ENCODE data around the gene MLPH.

MLPH gene, protein sequence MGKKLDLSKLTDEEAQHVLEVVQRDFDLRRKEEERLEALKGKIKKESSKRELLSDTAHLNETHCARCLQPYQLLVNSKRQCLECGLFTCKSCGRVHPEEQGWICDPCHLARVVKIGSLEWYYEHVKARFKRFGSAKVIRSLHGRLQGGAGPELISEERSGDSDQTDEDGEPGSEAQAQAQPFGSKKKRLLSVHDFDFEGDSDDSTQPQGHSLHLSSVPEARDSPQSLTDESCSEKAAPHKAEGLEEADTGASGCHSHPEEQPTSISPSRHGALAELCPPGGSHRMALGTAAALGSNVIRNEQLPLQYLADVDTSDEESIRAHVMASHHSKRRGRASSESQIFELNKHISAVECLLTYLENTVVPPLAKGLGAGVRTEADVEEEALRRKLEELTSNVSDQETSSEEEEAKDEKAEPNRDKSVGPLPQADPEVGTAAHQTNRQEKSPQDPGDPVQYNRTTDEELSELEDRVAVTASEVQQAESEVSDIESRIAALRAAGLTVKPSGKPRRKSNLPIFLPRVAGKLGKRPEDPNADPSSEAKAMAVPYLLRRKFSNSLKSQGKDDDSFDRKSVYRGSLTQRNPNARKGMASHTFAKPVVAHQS

DNA sequence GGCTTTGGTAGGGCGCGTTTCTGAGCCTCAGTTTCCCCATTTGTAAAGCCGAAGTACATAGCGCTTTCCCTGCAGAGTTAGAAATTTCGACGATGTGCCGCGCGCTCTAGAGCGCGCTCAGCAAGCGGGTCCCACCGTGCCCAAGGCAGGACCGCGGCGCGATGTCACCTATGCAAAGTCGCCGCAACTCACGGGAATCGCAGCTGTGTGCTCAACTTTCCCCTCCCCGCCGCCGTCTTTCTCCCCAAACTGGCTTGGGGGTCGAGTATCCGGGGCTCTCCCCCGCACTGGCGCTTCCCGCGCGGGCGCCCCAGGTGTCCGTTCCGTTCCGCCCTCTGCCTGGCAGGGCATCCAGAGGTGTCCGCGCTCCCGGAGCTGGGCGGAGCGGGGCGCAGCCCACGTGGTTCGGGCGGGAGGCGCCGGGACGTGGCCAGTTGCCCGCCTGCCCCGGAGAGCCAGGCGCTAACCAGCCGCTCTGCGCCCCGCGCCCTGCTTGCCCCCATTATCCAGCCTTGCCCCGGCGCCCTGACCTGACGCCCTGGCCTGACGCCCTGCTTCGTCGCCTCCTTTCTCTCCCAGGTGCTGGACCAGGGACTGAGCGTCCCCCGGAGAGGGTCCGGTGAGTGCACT is at the start of gene MLPH:
Gene MLPH, plus strand, starts transcription at position 433 of the 630 bp plus-strand sequence. CDS start 6,176 bp downstream, outside the sequence.
- POLR2A ChIA-PET, result no interaction called here

DNA sequence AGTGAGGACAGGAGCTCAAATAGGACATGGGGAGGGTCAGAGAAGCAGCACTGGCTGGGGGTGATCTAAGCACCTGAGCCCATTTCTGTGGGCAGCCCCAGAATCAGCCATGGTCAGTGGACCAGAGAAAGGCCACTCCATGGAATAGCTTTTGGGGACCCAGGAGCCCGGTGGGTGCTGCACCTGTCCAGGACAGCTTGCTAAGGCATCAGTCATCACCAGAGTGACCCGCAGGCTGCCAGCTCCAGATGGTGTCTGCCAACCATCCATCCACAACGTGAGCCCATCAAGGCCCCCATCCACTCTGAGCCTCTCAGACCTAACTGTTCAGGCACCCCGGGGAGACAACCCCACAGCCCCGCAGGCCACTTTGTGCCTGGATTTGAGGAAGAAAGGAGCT is 49.5 kb upstream of the MLPH start:
- TF ChIP-seq FOXK2 (IDR thresholded peaks at IDR 0.05), result no peak
- TF ChIP-seq LEF1 (IDR thresholded peaks at IDR 0.05; ENCODE audit: borderline replicate concordance), result no peak
- TF ChIP-seq, protein P1, sequence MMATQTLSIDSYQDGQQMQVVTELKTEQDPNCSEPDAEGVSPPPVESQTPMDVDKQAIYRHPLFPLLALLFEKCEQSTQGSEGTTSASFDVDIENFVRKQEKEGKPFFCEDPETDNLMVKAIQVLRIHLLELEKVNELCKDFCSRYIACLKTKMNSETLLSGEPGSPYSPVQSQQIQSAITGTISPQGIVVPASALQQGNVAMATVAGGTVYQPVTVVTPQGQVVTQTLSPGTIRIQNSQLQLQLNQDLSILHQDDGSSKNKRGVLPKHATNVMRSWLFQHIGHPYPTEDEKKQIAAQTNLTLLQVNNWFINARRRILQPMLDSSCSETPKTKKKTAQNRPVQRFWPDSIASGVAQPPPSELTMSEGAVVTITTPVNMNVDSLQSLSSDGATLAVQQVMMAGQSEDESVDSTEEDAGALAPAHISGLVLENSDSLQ (IDR thresholded peaks at IDR 0.05), result no peak
- TF ChIP-seq NFRKB (IDR thresholded peaks at IDR 0.05), result no peak
- no peak for TF ChIP-seq SP1 (IDR thresholded peaks at IDR 0.05)
- TF ChIP-seq L3MBTL2 (conservative IDR thresholded peaks at IDR 0.05), result no peak
- TF ChIP-seq ARNT (IDR thresholded peaks at IDR 0.05), result no peak
- TF ChIP-seq SUZ12 (IDR thresholded peaks at IDR 0.05), result no peak
- no peak for TF ChIP-seq FOXA1 (IDR thresholded peaks at IDR 0.05)
- no peak for TF ChIP-seq BHLHE40 (IDR thresholded peaks at IDR 0.05; ENCODE audit: borderline replicate concordance)
- no peak for TF ChIP-seq ELF4 (IDR thresholded peaks at IDR 0.05)
- TF ChIP-seq HDGF (IDR thresholded peaks at IDR 0.05; ENCODE audit: borderline replicate concordance), result no peak
- CTCF ChIA-PET, result no interaction called here
- POLR2A ChIA-PET, result interaction anchor here (1.2 kb wide), 1 partner anchor 36 kb away, joined by 3 read pairs; no protein-coding TSS in a partner anchor
- DNase-seq (ENCODE audit: extremely low spot score), result no peak

More for the DNA sequence above, at the start of gene MLPH:
- CTCF ChIA-PET, result no interaction called here
- TF ChIP-seq ELF4 (IDR thresholded peaks at IDR 0.05) (no peak), SP1 (IDR thresholded peaks at IDR 0.05) (no peak)
- DNase-seq (ENCODE audit: extremely low spot score), result no peak

DNA sequence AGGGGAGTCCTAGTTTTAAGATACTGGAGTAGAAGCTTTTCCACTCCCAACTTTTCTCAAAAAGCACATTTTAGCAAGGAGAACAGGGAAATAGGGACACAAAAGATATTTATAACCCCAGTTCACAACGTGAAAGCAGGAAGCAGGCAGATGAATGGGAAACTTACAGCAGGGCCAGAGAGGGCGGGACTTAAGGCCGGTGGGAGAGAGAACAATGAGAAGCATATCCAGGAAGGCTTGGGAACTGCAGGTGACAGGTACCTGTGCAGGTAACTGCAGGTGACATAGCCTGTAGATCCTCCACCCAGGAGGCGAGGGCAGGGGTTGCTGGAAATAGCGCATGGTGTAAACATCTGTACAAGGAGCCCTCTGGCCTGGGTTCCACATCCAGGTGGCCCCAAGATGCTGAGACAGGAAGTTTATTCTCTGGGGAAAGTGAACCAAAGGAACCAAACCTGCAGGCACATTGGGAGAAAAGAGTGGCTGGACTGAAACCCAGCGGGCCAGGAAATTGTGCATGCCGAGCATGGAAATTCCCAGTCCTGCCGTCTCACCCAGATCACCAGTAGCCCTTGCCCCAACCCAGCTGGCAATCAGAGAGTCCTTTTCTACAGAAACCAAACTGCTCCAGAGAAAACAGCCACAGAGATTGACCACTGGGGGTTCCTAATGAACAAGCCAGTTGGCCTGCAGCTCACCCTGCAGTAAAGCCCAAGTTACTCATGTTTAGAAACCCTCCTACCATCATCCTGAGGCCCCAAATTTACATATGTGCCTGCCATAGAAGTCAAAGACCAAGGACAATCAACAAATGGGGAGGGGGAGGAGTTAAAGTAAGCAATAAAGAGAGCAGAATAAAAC is 48.7 kb upstream of the MLPH start:
- CTCF ChIA-PET, result interaction anchor here (0.6 kb wide), 1 partner anchor 188 kb away, joined by 3 read pairs; no protein-coding TSS in a partner anchor
- POLR2A ChIA-PET, result interaction anchor here (1.2 kb wide), 1 partner anchor 36 kb away, joined by 3 read pairs; no protein-coding TSS in a partner anchor
- no peak for DNase-seq (ENCODE audit: extremely low spot score)
- TF ChIP-seq, protein P1 (IDR thresholded peaks at IDR 0.05), result no peak
- TF ChIP-seq LEF1 (IDR thresholded peaks at IDR 0.05; ENCODE audit: borderline replicate concordance), result no peak
- TF ChIP-seq SUZ12 (IDR thresholded peaks at IDR 0.05), result no peak
- no peak for TF ChIP-seq TARDBP (IDR thresholded peaks at IDR 0.05)
- no peak for TF ChIP-seq ZNF384 (IDR thresholded peaks at IDR 0.05)
- TF ChIP-seq HDGF (IDR thresholded peaks at IDR 0.05; ENCODE audit: borderline replicate concordance), result no peak
- no peak for TF ChIP-seq FOXK2 (IDR thresholded peaks at IDR 0.05)
- TF ChIP-seq FOXA1 (IDR thresholded peaks at IDR 0.05), result no peak
- no peak for TF ChIP-seq FOXM1 (IDR thresholded peaks at IDR 0.05; ENCODE audit: borderline replicate concordance)
- TF ChIP-seq ARNT (IDR thresholded peaks at IDR 0.05), result no peak
- TF ChIP-seq NFRKB (IDR thresholded peaks at IDR 0.05), result no peak
- TF ChIP-seq BHLHE40 (IDR thresholded peaks at IDR 0.05; ENCODE audit: borderline replicate concordance), result no peak
- TF ChIP-seq L3MBTL2 (conservative IDR thresholded peaks at IDR 0.05), result no peak
- no peak for TF ChIP-seq SP1 (IDR thresholded peaks at IDR 0.05)
- no peak for TF ChIP-seq CTBP1 (IDR thresholded peaks at IDR 0.05; ENCODE audit: borderline replicate concordance)
- no peak for TF ChIP-seq ELF4 (IDR thresholded peaks at IDR 0.05)

DNA sequence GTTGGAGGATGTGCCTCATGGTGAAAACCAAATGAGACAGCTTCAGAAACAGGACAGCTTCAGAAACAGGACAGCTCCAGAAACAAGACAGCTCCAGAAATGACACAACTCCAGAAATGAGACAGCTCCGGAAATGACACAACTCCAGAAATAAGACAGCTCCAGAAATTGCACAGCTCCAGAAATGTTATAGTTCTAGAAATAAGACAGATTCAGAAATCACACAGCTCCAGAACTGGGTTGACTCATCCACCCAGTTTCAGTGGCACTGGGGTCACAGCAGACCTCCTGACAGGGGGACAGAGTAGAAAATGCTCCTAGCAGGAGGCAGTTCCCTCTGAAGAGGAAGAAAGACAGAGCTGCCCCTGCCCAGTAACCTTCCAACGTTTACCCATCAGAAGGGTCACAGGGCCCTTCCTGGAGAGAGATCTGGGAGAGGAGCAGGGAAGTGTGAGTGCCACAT is 46.2 kb upstream of the MLPH start:
- CTCF ChIA-PET, result no interaction called here
- TF ChIP-seq BHLHE40 (IDR thresholded peaks at IDR 0.05; ENCODE audit: borderline replicate concordance) (no peak), FOXM1 (IDR thresholded peaks at IDR 0.05; ENCODE audit: borderline replicate concordance) (no peak)
- TF ChIP-seq, protein P1 (IDR thresholded peaks at IDR 0.05), result no peak

DNA sequence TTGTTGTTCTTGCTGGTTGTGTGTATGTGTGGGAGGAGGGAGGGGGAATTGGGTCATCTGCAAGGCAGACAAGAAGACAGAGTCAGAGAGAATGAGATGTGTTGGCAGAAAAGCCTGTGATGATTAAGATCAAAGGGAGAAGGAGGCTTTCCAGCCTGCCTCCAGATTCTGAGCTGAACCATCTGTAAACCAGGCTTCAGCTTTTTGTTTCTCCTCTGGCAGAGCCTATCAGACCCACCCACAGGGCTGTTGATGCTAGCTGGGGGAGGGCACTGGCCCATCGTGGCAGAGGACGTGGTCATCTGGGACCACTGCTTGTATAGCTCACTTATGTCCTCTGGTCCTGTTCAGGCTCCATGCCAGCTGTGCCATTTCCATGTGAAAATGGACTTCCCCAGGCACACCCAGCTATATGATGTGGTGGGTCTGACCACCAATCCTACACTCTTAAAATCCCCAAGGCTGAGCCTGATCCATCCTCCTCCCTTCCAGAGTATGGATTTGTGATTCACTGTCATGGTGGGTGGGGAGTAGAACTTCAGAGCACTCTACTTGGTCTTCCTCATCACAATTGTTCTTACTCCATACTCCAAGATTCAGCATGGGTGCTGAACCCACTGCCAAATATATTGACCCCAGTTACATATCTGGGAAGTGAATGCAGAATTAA is 45.3 kb upstream of the MLPH start:
- TF ChIP-seq CTBP1 (IDR thresholded peaks at IDR 0.05; ENCODE audit: borderline replicate concordance), result no peak
- no peak for TF ChIP-seq FOXM1 (IDR thresholded peaks at IDR 0.05; ENCODE audit: borderline replicate concordance)
- TF ChIP-seq SP1 (IDR thresholded peaks at IDR 0.05), result no peak
- TF ChIP-seq, protein P1 (IDR thresholded peaks at IDR 0.05), result no peak

More for the DNA sequence above, 46.2 kb upstream of the MLPH start:
- POLR2A ChIA-PET, result no interaction called here
- DNase-seq (ENCODE audit: extremely low spot score), result no peak

More for the DNA sequence above, 45.3 kb upstream of the MLPH start:
- DNase-seq (ENCODE audit: extremely low spot score), result no peak
- ChIA-PET POLR2A (no interaction called here), CTCF (no interaction called here)
